NB4 (cell line): Measurements from ENCODE around the gene HOATZ.

ENCODE experiments used
- MYC ChIP-seq: IDR thresholded peaks from 2 replicates; pipeline ENCODE4 v1.6.1; 2011; ENCODE audit warnings: low read depth, low read length
- POLR2A ChIP-seq: IDR thresholded peaks from 2 replicates; pipeline ENCODE4 v1.6.1; 2011; ENCODE audit warnings: mild to moderate bottlenecking; ENCODE audit not compliant: insufficient read length; ENCODE audit errors: extremely low read depth
- TF ChIP-seq, protein P1 (sequence below): IDR thresholded peaks from one replicate; pipeline ENCODE4 v1.5.1; 2012; ENCODE audit warnings: low read depth, low read length
- TF ChIP-seq, protein P2 (sequence below): IDR thresholded peaks from 2 replicates; pipeline ENCODE4 v1.6.1; 2011; ENCODE audit warnings: low read depth, low read length

DNA sequence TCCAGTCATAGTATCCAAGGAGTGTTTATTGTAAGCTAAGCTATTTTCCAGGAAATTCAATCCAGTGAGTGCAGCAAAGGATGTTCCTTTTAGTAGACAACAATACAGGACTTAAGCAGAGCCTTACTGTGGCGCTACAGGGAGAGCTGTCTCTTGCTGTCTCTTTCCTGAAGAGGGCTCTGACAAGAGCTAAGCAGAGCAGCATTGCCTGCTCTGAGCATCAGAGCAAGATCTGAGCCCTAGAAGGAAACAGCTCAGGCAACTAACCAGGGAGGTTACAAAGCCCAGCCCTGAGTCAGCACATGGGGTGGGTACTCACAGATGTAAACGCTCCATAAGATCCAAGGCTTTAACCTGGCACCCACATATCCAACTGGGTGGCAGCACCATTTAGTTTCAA is 33.9 kb downstream of the HOATZ start:
- TF ChIP-seq, protein P1, sequence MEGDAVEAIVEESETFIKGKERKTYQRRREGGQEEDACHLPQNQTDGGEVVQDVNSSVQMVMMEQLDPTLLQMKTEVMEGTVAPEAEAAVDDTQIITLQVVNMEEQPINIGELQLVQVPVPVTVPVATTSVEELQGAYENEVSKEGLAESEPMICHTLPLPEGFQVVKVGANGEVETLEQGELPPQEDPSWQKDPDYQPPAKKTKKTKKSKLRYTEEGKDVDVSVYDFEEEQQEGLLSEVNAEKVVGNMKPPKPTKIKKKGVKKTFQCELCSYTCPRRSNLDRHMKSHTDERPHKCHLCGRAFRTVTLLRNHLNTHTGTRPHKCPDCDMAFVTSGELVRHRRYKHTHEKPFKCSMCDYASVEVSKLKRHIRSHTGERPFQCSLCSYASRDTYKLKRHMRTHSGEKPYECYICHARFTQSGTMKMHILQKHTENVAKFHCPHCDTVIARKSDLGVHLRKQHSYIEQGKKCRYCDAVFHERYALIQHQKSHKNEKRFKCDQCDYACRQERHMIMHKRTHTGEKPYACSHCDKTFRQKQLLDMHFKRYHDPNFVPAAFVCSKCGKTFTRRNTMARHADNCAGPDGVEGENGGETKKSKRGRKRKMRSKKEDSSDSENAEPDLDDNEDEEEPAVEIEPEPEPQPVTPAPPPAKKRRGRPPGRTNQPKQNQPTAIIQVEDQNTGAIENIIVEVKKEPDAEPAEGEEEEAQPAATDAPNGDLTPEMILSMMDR, result no peak
- no peak for TF ChIP-seq POLR2A
- TF ChIP-seq MYC, result no peak
- TF ChIP-seq, protein P2, sequence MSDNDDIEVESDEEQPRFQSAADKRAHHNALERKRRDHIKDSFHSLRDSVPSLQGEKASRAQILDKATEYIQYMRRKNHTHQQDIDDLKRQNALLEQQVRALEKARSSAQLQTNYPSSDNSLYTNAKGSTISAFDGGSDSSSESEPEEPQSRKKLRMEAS, result no peak
